HG03097 (cell line): Measurements from ENCODE around the gene RBP3.

Experiments
- ATAC-seq: cut with Tn5 transposase; IDR thresholded peaks from one replicate; pipeline ENCODE4 v1.9.1; 2021; ENCODE audit not compliant: unreplicated experiment, low FRiP score

Gene RBP3

GRCh38 chr10:47317251-47317650 lies 30.9 kb upstream of the RBP3 start:
- ATAC-seq, result no peak

GRCh38 chr10:47318706-47319105 lies 29.5 kb upstream of the RBP3 start:
- ATAC-seq, result no peak

GRCh38 chr10:47319784-47320183 lies 28.4 kb upstream of the RBP3 start:
- no peak for ATAC-seq

- ATAC-seq, result no peak
Measured at GRCh38 chr10:47320812-47321211, 27.4 kb upstream of the RBP3 start.

- ATAC-seq, result no peak
Measured at GRCh38 chr10:47321521-47322195, 26.5 kb upstream of the RBP3 start.

GRCh38 chr10:47322300-47323061 lies 25.7 kb upstream of the RBP3 start, which contains the start of gene GDF2:
Gene GDF2, plus strand, starts transcription at chr10:47322454. Its CDS starts 215 bp downstream, at chr10:47322669.
- no peak for ATAC-seq

GRCh38 chr10:47323087-47323486 lies 25.1 kb upstream of the RBP3 start:
- ATAC-seq, result no peak

GRCh38 chr10:47323636-47324296 lies 24.4 kb upstream of the RBP3 start:
- ATAC-seq, result no peak

GRCh38 chr10:47325303-47326291 lies 22.6 kb upstream of the RBP3 start:
- no peak for ATAC-seq

GRCh38 chr10:47326306-47326926 lies 21.7 kb upstream of the RBP3 start:
- ATAC-seq, result no peak

GRCh38 chr10:47326927-47327330 lies 21.2 kb upstream of the RBP3 start:
- ATAC-seq, result no peak

- no peak for ATAC-seq
Measured at GRCh38 chr10:47329855-47330254, 18.3 kb upstream of the RBP3 start.

- ATAC-seq, result no peak
Measured at GRCh38 chr10:47330366-47330765, 17.8 kb upstream of the RBP3 start.

GRCh38 chr10:47330804-47331203 lies 17.4 kb upstream of the RBP3 start:
- no peak for ATAC-seq

- no peak for ATAC-seq
Measured at GRCh38 chr10:47331491-47331890, 16.7 kb upstream of the RBP3 start.

- no peak for ATAC-seq
Measured at GRCh38 chr10:47331954-47332353, 16.2 kb upstream of the RBP3 start.

- ATAC-seq, result no peak
Measured at GRCh38 chr10:47332371-47332770, 15.8 kb upstream of the RBP3 start.

- ATAC-seq, result no peak
Measured at GRCh38 chr10:47332946-47333345, 15.2 kb upstream of the RBP3 start.

- no peak for ATAC-seq
Measured at GRCh38 chr10:47333532-47333931, 14.6 kb upstream of the RBP3 start.
